ENCODE results near the gene MPG.
A peak's percentile ranks its signal among the peaks of the same experiment; 100 is the strongest.

Gene MPG

GRCh38 chr16:75580-76501 lies 2.2 kb upstream of the MPG start:
- POLR2A ChIA-PET (ENCODE audit: low non-redundant PET) = interaction anchor here (0.9 kb wide), 1 partner anchor 20 kb away, joined by 3 read pairs; no protein-coding TSS in a partner anchor
- peak overlapping the region; percentile 91 for H3K27ac ChIP-seq
- CTCF ChIA-PET = interaction anchor here (1.1 to 2.7 kb wide), 3 partner anchors 10 to 21 kb away, joined by 3 to 14 read pairs (median 14); no protein-coding TSS in a partner anchor
- TF ChIP-seq, protein P1, sequence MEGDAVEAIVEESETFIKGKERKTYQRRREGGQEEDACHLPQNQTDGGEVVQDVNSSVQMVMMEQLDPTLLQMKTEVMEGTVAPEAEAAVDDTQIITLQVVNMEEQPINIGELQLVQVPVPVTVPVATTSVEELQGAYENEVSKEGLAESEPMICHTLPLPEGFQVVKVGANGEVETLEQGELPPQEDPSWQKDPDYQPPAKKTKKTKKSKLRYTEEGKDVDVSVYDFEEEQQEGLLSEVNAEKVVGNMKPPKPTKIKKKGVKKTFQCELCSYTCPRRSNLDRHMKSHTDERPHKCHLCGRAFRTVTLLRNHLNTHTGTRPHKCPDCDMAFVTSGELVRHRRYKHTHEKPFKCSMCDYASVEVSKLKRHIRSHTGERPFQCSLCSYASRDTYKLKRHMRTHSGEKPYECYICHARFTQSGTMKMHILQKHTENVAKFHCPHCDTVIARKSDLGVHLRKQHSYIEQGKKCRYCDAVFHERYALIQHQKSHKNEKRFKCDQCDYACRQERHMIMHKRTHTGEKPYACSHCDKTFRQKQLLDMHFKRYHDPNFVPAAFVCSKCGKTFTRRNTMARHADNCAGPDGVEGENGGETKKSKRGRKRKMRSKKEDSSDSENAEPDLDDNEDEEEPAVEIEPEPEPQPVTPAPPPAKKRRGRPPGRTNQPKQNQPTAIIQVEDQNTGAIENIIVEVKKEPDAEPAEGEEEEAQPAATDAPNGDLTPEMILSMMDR (conservative IDR thresholded peaks at IDR 0.05; ENCODE audit: low read depth) = no peak
- peak; percentile 32 for DNase-seq (ENCODE audit: low spot score)

DNA sequence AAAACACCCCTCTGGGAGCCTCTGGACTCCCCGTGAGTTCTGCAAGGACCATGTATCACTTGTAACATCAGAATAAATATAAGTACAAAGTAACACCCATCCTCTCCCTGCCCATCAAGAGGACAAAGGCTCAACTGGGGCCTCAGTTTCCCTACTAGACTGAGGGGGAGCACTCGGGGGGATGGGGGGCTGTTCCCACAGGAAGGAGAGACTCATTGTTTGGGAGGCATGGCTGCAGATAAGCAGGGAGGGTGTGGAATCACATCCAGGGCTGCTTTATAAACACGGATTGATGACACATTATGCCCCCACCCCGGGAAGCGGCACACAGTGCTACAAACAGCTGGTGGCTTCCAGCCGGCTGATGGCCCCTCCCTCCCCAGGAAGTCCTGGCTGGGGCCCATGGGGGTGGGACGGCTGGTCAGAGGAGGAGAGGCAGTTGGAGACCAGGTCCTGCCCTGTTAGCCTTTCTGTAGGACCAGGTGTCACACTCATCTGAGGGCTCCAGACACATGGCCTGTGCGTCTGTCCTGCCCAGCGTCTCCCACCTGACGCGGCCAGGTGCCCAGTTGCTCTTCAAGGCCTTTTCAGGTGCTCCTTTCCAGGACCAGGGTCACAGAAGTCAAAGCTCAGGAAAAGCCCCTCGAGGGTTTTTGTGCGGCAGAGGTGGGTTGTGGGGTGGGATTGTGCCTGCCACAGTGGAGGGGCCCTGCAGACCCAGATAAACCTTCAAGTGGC lies 1.3 kb upstream of the MPG start:
- H3K27ac ChIP-seq = peak overlapping the region; percentile 91
- POLR2A ChIA-PET (ENCODE audit: low non-redundant PET) = interaction anchor here (1.8 kb wide), 1 partner anchor 11 kb away, joined by 4 read pairs; no protein-coding TSS in a partner anchor

GRCh38 chr16:77273-77806 lies 685 bp upstream of the MPG start:
- DNase-seq (ENCODE audit: low spot score) = peak; percentile 56
- ChIA-PET CTCF (interaction anchor here (0.6 to 2.7 kb wide), 3 partner anchors 10 to 21 kb away, joined by 3 to 14 read pairs (median 3); no protein-coding TSS in a partner anchor), POLR2A (ENCODE audit: low non-redundant PET) (interaction anchor here (1.8 kb wide), 1 partner anchor 11 kb away, joined by 4 read pairs; no protein-coding TSS in a partner anchor)
- peak overlapping the region; percentile 91 for H3K27ac ChIP-seq
- TF ChIP-seq, protein P1 (conservative IDR thresholded peaks at IDR 0.05; ENCODE audit: low read depth) = no peak

More for the DNA sequence above, 1.3 kb upstream of the MPG start:
- CTCF ChIA-PET = interaction anchor here (1.1 to 2.7 kb wide), 2 partner anchors 10 to 11 kb away, joined by 3 to 14 read pairs; no protein-coding TSS in a partner anchor
- peak; percentile 64 for DNase-seq (ENCODE audit: low spot score)
- TF ChIP-seq, protein P1 (conservative IDR thresholded peaks at IDR 0.05; ENCODE audit: low read depth) = no peak

- DNase-seq (ENCODE audit: low spot score) = peak; percentile 24
- ChIA-PET CTCF (interaction anchor here (1.8 to 2.7 kb wide), 2 partner anchors 13 to 18 kb away, joined by 10 to 14 read pairs; no protein-coding TSS in a partner anchor), POLR2A (ENCODE audit: low non-redundant PET) (interaction anchor here (1.8 kb wide), 1 partner anchor 12 kb away, joined by 4 read pairs; no protein-coding TSS in a partner anchor)
- peak overlapping the region; percentile 91 for H3K27ac ChIP-seq
- TF ChIP-seq, protein P1 (conservative IDR thresholded peaks at IDR 0.05; ENCODE audit: low read depth) = no peak
Observed at GRCh38 chr16:78444-79150, 572 bp downstream of the MPG start.

- DNase-seq (ENCODE audit: low spot score) = no peak
- peak overlapping the region; percentile 91 for H3K27ac ChIP-seq
- ChIA-PET POLR2A (ENCODE audit: low non-redundant PET) (no interaction called here), CTCF (interaction anchor here (1.8 kb wide), 1 partner anchor 17 kb away, joined by 10 read pairs; no protein-coding TSS in a partner anchor)
- TF ChIP-seq, protein P1 (conservative IDR thresholded peaks at IDR 0.05; ENCODE audit: low read depth) = no peak
Observed at GRCh38 chr16:79151-80054, 1.4 kb downstream of the MPG start.

All from RWPE1 (cell line).